Upper lobe of right lung (tissue), 1 donor: ENCODE results near the gene ZNF592. TPM values are rescaled to one million over a fixed set of nuclear protein-coding genes. Genes with fewer than 3 reads are reported as not detected.

Experiments used
- ATAC-seq: fragments of 200-7000 bp; cut with Tn5 transposase; one replicate; pipeline ENCODE4 v1.9.1; 2020; ENCODE audit warnings: mild to moderate bottlenecking, moderate library complexity
- DNase-seq: peaks from one replicate; pipeline ENCODE4 v3.0.0-alpha.2; 2020
- H3K27ac ChIP-seq: fragments of 200-600 bp; one replicate; pipeline ENCODE4 v1.8.0; 2022
- H3K27me3 ChIP-seq: fragments of 200-600 bp; one replicate; pipeline ENCODE4 v1.8.0; 2022; ENCODE audit warnings: mild to moderate bottlenecking
- H3K36me3 ChIP-seq: fragments of 200-600 bp; one replicate; pipeline ENCODE4 v1.8.0; 2022
- H3K4me1 ChIP-seq: fragments of 200-600 bp; one replicate; pipeline ENCODE4 v1.8.0; 2022
- H3K4me3 ChIP-seq: fragments of 200-600 bp; one replicate; pipeline ENCODE4 v1.8.0; 2022; ENCODE audit warnings: mild to moderate bottlenecking
- H3K9me3 ChIP-seq: fragments of 200-600 bp; one replicate; pipeline ENCODE4 v1.8.0; 2022
- intact Hi-C: fragments of 100-400 bp; cut with DNase I; formaldehyde crosslinking; loops from one replicate; pipeline ENCODE4 v1.11.0; 2022
- total RNA-seq: library from RNA; stranded (reverse); fragmentation: NEBNext Ultra II Directional; extraction: Animal tissue kit (Norgen Biotek cat#: 25700); gene quantifications from one replicate; pipeline ENCODE4 v1.2.1, GENCODE V29; 2021
- TF ChIP-seq, protein P1 (sequence below): fragments of 200-600 bp; IDR thresholded peaks from one replicate; pipeline ENCODE4 v1.8.0; 2022; ENCODE audit warnings: antibody characterized with exemption
- donor health status: DM: no; HTN: yes; CAD: no; lungs with severe emphysema.

Gene ZNF592
- total RNA-seq, 1 donor from 2014 or later, result 33.3 TPM

GRCh38 chr15:84805221-84805620 is 56.8 kb downstream of the ZNF592 start:
- Histone ChIP-seq H3K36me3 (peaks cover 47% of the 10 kb centered on the region), H3K9me3 (no peaks in the 10 kb centered on the region), H3K4me3 (no peak overlapping the region), H3K27me3 (no peaks in the 10 kb centered on the region), H3K4me1 (no peaks in the 10 kb centered on the region), H3K27ac (no peak overlapping the region)
- no peak for DNase-seq
- intact Hi-C loops, result no loop called here
- TF ChIP-seq, protein P1, sequence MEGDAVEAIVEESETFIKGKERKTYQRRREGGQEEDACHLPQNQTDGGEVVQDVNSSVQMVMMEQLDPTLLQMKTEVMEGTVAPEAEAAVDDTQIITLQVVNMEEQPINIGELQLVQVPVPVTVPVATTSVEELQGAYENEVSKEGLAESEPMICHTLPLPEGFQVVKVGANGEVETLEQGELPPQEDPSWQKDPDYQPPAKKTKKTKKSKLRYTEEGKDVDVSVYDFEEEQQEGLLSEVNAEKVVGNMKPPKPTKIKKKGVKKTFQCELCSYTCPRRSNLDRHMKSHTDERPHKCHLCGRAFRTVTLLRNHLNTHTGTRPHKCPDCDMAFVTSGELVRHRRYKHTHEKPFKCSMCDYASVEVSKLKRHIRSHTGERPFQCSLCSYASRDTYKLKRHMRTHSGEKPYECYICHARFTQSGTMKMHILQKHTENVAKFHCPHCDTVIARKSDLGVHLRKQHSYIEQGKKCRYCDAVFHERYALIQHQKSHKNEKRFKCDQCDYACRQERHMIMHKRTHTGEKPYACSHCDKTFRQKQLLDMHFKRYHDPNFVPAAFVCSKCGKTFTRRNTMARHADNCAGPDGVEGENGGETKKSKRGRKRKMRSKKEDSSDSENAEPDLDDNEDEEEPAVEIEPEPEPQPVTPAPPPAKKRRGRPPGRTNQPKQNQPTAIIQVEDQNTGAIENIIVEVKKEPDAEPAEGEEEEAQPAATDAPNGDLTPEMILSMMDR, result no peak
- ATAC-seq, result no peak

DNA sequence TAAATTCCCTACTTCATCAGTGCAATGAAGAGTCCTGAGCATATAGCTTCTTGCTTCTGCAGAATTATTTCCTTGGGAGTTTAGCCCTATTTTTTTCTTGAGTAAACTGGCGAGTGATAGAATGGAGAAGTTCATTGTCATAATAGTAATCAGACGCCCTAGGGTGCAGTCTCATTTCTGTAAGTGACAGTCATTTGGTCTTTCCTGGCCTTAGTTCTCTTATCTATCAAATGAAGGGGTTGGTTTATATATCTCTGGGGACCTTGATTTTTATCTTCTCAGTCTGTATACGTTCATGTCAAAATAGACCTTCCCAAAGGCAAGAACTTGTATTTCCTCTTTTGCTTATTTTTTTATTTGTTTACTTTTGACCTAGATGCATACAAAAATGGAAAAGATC is 58.8 kb downstream of the ZNF592 start:
- intact Hi-C loops, result no loop called here
- TF ChIP-seq, protein P1, result no peak
- Histone ChIP-seq H3K36me3 (peaks cover 27% of the 10 kb centered on the region), H3K27ac (no peak overlapping the region), H3K4me1 (no peaks in the 10 kb centered on the region), H3K4me3 (no peak overlapping the region), H3K9me3 (no peaks in the 10 kb centered on the region), H3K27me3 (no peaks in the 10 kb centered on the region)
- ATAC-seq (no peak), DNase-seq (no peak)

DNA sequence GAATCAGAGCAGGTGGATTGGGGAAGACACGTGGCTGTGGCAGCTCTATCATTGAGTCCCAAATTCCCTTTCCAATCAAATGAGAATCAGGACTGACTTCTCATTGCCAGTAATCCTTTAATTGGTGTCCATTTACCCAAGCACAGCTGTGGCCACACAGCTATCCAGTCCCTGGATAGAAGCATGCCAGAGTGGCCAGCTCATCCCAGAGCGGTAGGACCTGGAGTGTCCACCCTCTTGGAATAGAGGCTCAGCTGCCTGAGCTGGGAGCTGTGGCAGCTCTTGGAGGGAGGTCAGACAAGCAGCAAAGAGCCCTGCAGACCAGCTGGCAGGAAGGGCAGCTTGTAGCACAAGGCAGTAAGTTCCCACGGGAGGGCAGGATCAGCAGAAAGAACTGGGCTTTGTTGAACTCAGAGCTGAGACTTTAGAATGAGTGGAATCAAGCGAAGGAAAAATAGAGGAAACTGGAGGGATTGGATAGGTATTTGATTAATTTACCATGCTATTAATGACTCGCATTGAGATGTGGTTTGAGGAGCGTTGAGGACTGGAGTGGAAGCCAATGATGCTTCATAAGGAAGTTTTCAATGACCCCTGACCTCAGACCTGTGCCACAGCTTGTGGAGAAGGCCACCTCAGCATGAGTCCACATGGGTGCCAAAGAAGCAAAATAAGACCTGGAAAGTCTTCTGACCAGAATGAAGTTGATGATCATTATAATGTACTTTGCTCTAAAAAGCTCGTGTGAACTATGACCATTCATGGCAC is 61.9 kb downstream of the ZNF592 start:
- TF ChIP-seq, protein P1, result no peak
- intact Hi-C loops, result no loop called here
- H3K4me1 ChIP-seq, result no peaks in the 10 kb centered on the region
- no peaks in the 10 kb centered on the region for H3K9me3 ChIP-seq
- no peak overlapping the region for H3K4me3 ChIP-seq
- ATAC-seq (no peak), DNase-seq (peak; percentile 40)
- no peak overlapping the region for H3K27ac ChIP-seq
- no peaks in the 10 kb centered on the region for H3K27me3 ChIP-seq
- H3K36me3 ChIP-seq, result no peaks in the 10 kb centered on the region

GRCh38 chr15:84811151-84811550 is 62.8 kb downstream of the ZNF592 start:
- TF ChIP-seq, protein P1, result no peak
- H3K36me3 ChIP-seq, result no peaks in the 10 kb centered on the region
- intact Hi-C loops, result no loop called here
- H3K4me3 ChIP-seq, result no peak overlapping the region
- no peaks in the 10 kb centered on the region for H3K4me1 ChIP-seq
- H3K9me3 ChIP-seq, result no peaks in the 10 kb centered on the region
- ATAC-seq (no peak), DNase-seq (peak; percentile 26)
- H3K27me3 ChIP-seq, result no peaks in the 10 kb centered on the region
- no peak overlapping the region for H3K27ac ChIP-seq

DNA sequence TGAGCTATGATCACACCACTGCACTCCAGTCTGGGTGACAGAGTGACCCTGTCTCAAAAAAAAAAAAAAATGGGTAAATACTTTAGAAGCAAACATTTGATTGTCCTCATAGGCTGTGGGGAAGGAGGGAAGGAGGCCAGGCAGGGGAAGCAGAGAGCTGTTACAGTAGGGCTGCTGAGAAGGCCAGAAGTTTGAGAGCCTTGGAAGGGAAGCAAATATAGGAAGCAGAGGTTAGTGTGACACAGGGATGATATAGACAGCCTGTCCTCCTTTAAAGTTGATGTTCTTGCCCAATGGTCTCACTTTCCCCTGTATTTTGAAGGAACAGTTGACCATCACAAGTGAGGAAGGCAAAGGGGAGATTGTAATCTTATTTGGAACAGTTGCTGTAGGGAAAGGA is 63.4 kb downstream of the ZNF592 start:
- H3K4me3 ChIP-seq, result no peak overlapping the region
- DNase-seq (no peak), ATAC-seq (peak; percentile 80)
- H3K27ac ChIP-seq, result no peak overlapping the region
- no peaks in the 10 kb centered on the region for H3K9me3 ChIP-seq
- no peaks in the 10 kb centered on the region for H3K27me3 ChIP-seq
- H3K36me3 ChIP-seq, result no peaks in the 10 kb centered on the region
- intact Hi-C loops, result no loop called here
- no peaks in the 10 kb centered on the region for H3K4me1 ChIP-seq
- TF ChIP-seq, protein P1, result no peak
